ENCODE measurements around the gene MMRN1. TPM values are rescaled to one million over a fixed set of nuclear protein-coding genes. Genes with fewer than 3 reads are reported as not detected.

MMRN1 gene
- total RNA-seq, 1 donor, result not detected

- TF ChIP-seq CTCF (IDR thresholded peaks at IDR 0.05; ENCODE audit: insufficient read depth, low read depth, low read length), result no peak
- DNase-seq (ENCODE audit: low read depth), result no peak
- no peak overlapping the region for H3K4me3 ChIP-seq (ENCODE audit: low read depth, low read length)
Measured at GRCh38 chr4:89952458-89952857, 57.8 kb downstream of the MMRN1 start.

DNA sequence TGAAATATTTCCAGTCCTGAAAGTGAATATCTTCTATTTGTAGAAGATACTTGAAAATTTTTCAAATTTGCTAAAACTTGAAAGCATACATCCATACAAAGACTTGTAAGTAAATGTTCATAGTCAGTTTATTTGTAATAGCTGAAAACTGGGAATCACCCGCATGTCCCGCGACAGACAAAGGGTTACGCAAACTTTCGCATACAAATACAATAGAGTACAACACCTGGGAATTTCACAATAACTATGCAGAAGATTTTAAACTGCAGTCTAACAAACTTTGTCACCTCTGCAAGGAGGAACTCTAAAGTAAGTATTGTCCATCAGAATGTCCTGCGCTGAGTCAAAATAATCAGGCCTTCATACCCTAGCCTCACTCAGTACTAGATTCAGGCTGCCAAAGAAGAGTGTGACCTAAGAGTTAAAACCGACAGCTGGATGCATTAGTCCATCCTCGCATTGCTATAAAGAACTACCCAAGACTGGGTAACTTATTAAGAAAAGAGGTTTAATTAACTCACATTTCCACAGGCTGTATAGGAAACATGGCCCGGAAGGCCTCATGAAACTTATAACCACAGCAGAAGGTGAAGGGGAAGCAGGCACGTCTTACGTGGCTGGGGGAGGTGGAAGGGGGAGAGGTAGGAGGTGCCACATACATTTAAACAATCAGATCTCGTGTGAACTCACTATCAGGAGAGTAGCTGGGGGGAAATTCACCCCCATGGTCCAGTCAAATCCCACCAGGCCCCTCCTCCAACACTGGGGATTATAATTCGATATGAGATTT is 60.4 kb downstream of the MMRN1 start:
- DNase-seq (ENCODE audit: low read depth), result no peak
- no peak for TF ChIP-seq CTCF (IDR thresholded peaks at IDR 0.05; ENCODE audit: insufficient read depth, low read depth, low read length)
- H3K4me3 ChIP-seq (ENCODE audit: low read depth, low read length), result no peak overlapping the region

DNA sequence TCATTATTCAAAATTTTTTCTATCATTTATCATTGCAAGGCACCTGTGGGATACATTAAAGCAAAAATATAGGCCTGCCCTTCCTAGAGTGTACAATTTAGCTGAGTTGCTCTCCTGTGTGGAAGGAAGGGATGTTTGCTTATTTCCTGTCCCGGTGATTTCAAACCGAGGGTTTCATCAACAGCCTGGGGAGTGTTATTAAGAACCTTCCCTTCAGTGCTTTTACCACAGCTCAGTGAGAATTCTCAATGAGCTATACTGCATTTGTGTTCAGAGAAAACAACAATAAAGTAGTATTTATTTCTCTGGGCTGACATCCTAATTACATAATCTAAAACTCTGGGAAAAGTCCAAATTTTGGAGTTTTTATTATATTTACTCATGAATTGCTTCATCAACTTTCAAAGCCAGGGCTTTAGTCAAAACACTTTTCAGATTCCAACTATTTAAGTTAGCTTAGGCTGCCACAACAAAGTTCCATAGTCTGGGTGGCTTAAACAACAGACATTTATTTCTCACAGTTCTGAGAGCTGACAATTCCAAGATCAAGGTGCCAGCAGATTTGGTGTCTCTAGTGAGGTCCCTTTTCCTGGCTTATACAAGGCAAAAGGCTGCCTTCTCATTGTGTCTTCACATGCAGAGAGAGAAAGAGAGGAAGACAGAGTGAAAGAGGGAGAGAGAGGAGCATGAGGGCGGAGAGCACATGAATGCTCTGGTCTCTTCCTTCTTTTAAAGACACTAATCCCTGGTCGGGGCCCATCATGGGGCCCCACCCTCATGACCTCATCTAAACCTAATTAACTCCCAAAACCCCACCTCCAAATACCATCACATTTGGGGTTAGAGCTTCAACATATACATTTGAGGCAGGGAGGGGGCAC is 62.6 kb downstream of the MMRN1 start:
- H3K4me3 ChIP-seq (ENCODE audit: low read depth, low read length), result no peak overlapping the region
- peak; percentile 3 for DNase-seq (ENCODE audit: low read depth)
- no peak for TF ChIP-seq CTCF (IDR thresholded peaks at IDR 0.05; ENCODE audit: insufficient read depth, low read depth, low read length)

DNA sequence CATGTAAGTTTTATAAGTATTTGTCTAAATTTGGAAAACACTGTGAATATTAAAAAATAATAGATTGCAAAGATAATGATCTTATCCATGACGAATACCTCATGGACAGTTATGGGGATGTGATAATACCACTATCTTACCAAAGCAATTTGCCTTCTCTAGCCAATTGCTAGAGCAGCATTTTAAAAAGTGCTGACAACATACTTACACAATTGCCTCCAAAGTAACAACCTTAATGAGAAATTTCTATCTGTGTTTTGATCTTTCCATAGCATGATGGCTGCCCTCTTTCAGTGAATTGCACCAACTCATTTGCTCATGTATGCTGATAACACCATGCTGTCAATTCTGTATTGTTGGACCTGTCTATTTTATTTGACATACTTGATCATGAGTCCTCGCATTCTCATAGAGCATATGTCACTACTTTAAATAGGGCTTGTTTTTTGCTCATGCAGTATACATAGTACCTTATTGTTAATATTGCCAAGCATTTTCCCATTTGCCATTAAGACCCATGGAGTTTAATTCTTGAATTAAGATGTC is 87.2 kb downstream of the MMRN1 start:
- no peak for DNase-seq (ENCODE audit: low read depth)
- H3K4me3 ChIP-seq (ENCODE audit: low read depth, low read length), result no peak overlapping the region
- no peak for TF ChIP-seq CTCF (IDR thresholded peaks at IDR 0.05; ENCODE audit: insufficient read depth, low read depth, low read length)

DNA sequence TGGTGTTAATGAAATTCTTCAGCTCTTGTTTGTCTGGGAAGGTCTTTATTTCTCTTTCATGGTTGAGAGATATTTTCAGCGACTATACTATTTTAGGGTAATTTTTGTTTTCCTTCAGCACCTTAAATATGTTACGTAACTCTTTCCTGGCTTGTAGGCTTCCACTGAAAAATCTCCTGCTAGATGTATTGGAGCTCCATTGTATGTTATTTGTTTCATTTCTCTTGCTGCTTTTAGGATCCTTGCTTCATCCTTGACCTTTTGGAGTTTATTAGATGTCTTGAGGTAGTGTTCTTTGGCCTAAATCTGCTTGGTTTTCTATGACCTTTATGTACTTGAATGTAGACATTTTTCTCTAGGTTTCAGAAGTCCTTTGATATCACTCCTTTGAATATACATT is 93.6 kb downstream of the MMRN1 start:
- no peak for TF ChIP-seq CTCF (IDR thresholded peaks at IDR 0.05; ENCODE audit: insufficient read depth, low read depth, low read length)
- no peak overlapping the region for H3K4me3 ChIP-seq (ENCODE audit: low read depth, low read length)
- no peak for DNase-seq (ENCODE audit: low read depth)

DNA sequence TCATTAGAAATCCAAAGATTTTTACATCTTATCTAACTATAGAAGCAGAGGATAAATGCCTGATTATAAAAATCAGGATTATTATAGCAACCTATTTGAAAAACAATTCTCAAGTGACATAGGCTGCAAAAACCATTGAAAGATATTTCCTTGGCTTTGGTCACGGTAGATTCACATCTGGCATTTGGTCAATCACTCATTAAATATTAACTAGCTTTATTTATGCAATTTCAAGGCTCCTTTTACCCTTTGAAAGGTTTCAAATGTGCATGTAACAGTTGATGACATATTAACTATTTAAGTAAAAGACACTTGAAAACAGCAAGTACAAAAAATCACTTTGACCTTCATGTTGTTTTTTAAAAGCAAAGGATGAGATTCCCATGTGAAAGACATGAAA is 98.1 kb downstream of the MMRN1 start:
- DNase-seq (ENCODE audit: low read depth), result no peak
- H3K4me3 ChIP-seq (ENCODE audit: low read depth, low read length), result no peak overlapping the region
- TF ChIP-seq CTCF (IDR thresholded peaks at IDR 0.05; ENCODE audit: insufficient read depth, low read depth, low read length), result no peak
